AG04450 (cell line): ENCODE data around the gene HS6ST3. TPM values are rescaled to one million over a fixed set of nuclear protein-coding genes. Genes with fewer than 3 reads are reported as not detected.
"Not testable (repeated sequence)": the region's sequence is repeated elsewhere in the genome, so short reads cannot be mapped to it uniquely, and the experiment has no call there.

Experiments
- CTCF ChIA-PET: fragments of 300-600, 350-600 bp; formaldehyde crosslinking; extraction: SDS; loops from one replicate; lab custom pipeline; 2022; ENCODE audit warnings: antibody characterized with exemption, inconsistent platforms; lab: Charles Lee
- POLR2A ChIA-PET: fragments of 350-600 bp; formaldehyde crosslinking; extraction: SDS; loops from one replicate; lab custom pipeline; 2021; ENCODE audit warnings: antibody characterized with exemption, inconsistent platforms; lab: Yijun Ruan, JAX
- DNase-seq: peaks from one replicate; pipeline ENCODE4 v3.0.0-alpha.2; 2011; ENCODE audit warnings: low read depth, low spot score
- H3K27ac ChIP-seq: one replicate; pipeline ENCODE4 v1.5.1; 2012; ENCODE audit warnings: low read depth, low read length, control low read depth
- H3K27me3 ChIP-seq: one replicate; pipeline ENCODE4 v1.6.0; 2012; ENCODE audit warnings: low read length; ENCODE audit not compliant: control insufficient read depth, insufficient read depth
- H3K4me3 ChIP-seq: 2 replicates; pipeline ENCODE4 v1.5.1; 2011; ENCODE audit warnings: mild to moderate bottlenecking, low read depth, low read length, control low read depth
- H3K9me3 ChIP-seq: 2 replicates; pipeline ENCODE4 v1.5.1; 2012; ENCODE audit warnings: low read length; ENCODE audit not compliant: control insufficient read depth, insufficient read depth
- CTCF ChIP-seq: IDR thresholded peaks from 2 replicates; pipeline ENCODE4 v1.5.1; 2011; ENCODE audit warnings: low read depth, low read length, control low read depth, inconsistent platforms
- polyA minus RNA-seq: library from RNA; depleted of rRNA, polyadenylated mRNA; stranded (reverse); fragments of >200 nt; gene quantifications from 2 replicates; pipeline ENCODE4 v1.2.3, GENCODE V29; 2011; rRNA and poly(A)+ RNA removed
- polyA plus RNA-seq: library from polyadenylated mRNA; depleted of rRNA; stranded (reverse); fragments of >200 nt; gene quantifications from 2 replicates; pipeline ENCODE4 v1.2.3, GENCODE V29; 2011; rRNA removed

HS6ST3 gene
- polyA plus RNA-seq (not detected in 2 replicates), polyA minus RNA-seq (not detected in 2 replicates)

- CTCF ChIA-PET: no interaction called here
- DNase-seq: no peak
- TF ChIP-seq CTCF: no peak
- H3K4me3 ChIP-seq: peak within 1 kb of the TSS; percentile 55
- peaks cover 39% of the 10 kb centered on the region for H3K27me3 ChIP-seq
- H3K27ac ChIP-seq: no peak within 1 kb of the TSS
- H3K9me3 ChIP-seq: no peaks in the 10 kb centered on the region; the same call in 1 of the 2 replicates
- POLR2A ChIA-PET: no interaction called here
Measured at GRCh38 chr13:96089749-96090239, at the start of gene HS6ST3. TSS of gene HS6ST3 (plus strand) at chr13:96090107.

GRCh38 chr13:96041326-96042110, 48.4 kb upstream of the HS6ST3 start:
- Histone ChIP-seq H3K27ac (no peak overlapping the region), H3K4me3 (no peak overlapping the region), H3K27me3 (no peaks in the 10 kb centered on the region), H3K9me3 (peaks cover 2% of the 10 kb centered on the region)
- ChIA-PET POLR2A (no interaction called here), CTCF (no interaction called here)
- no peak for DNase-seq
- no peak for TF ChIP-seq CTCF

- POLR2A ChIA-PET: no interaction called here
- H3K27me3 ChIP-seq: no peaks in the 10 kb centered on the region
- H3K4me3 ChIP-seq: no peak overlapping the region
- CTCF ChIA-PET: interaction anchor here (1.0 to 1.5 kb wide), 2 partner anchors 14 to 24 kb away, joined by 6 to 7 read pairs; no protein-coding TSS in a partner anchor
- no peak overlapping the region for H3K27ac ChIP-seq
- TF ChIP-seq CTCF: no peak
- peaks cover 7% of the 10 kb centered on the region for H3K9me3 ChIP-seq
- no peak for DNase-seq
Measured at GRCh38 chr13:96044238-96044637, 45.7 kb upstream of the HS6ST3 start.

GRCh38 chr13:96046449-96047126, 43.3 kb upstream of the HS6ST3 start:
- H3K4me3 ChIP-seq, H3K9me3 ChIP-seq, H3K27me3 ChIP-seq, DNase-seq, CTCF ChIA-PET, POLR2A ChIA-PET, H3K27ac ChIP-seq: not testable (repeated sequence)

GRCh38 chr13:96050955-96051354, 39.0 kb upstream of the HS6ST3 start:
- CTCF ChIA-PET, H3K4me3 ChIP-seq, H3K9me3 ChIP-seq, POLR2A ChIA-PET, H3K27me3 ChIP-seq, DNase-seq, H3K27ac ChIP-seq: not testable (repeated sequence)

GRCh38 chr13:96051491-96051890, 38.4 kb upstream of the HS6ST3 start:
- POLR2A ChIA-PET, H3K27me3 ChIP-seq, H3K4me3 ChIP-seq, CTCF ChIA-PET, H3K9me3 ChIP-seq, H3K27ac ChIP-seq, DNase-seq: not testable (repeated sequence)

- H3K9me3 ChIP-seq, H3K27ac ChIP-seq, H3K27me3 ChIP-seq, H3K4me3 ChIP-seq, DNase-seq, CTCF ChIA-PET: not testable (repeated sequence)
- POLR2A ChIA-PET: interaction anchor here (1.3 kb wide), 1 partner anchor 13 kb away, joined by 3 read pairs; no protein-coding TSS in a partner anchor
Measured at GRCh38 chr13:96051946-96052345, 38.0 kb upstream of the HS6ST3 start.
